ENCODE results near the gene SLC6A9. TPM values are rescaled to one million over a fixed set of nuclear protein-coding genes. Genes with fewer than 3 reads are reported as not detected.

Gene SLC6A9
- total RNA-seq, 2 experiments from 2014 or later, result 12.5 to 13.4 TPM

DNA sequence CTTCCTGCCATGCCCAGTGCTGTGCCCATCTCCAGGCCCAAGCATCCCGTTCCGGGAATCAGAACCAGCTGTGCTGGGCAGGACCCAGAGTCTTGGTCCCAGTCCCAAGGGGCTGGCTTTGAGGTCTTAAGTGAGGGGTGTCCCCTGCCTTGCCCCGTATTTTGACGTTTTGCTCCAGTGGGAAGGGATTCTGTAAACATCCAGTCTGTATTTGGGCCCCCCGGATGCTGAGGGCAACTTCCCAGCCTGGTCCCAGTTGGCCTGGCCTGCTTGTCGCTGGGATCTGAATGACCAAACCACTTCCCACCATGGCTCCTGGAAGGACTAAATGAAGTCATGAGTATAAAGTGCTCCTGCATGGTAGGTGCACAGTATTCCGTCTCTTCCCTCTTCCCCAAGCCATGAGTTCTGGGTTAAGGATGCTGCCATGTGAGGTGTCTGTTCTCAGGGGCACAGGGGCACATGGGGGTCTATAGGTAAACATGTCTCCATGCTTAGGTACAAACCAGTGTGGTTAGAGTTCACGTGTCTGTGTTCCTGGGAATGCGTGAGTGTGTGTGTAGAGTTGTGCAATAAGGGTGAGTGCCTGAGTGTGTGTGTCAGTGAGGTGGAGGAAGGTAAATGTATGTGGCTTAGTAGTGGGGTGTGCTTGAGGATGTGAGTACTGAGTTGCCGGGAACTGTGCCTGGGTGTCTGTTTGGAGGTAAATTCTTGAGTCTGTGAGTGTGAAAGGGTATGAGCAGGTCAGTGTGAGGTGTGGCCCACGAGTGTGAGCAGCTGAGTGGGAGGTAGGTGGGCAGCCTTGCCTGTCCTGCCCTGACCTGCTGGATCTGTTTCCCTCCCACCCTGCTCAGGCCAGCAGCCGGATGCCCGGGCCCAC lies 50.8 kb downstream of the SLC6A9 start:
- Mint-ChIP-seq H3K9me3 (ENCODE audit: low read depth) (no peaks in the 10 kb centered on the region), H3K36me3 (ENCODE audit: low read depth) (peaks cover 43% of the 10 kb centered on the region), H3K4me3 (peak overlapping the region; percentile 84), H3K27ac (peak overlapping the region; percentile 20), H3K4me1 (peaks cover 36% of the 10 kb centered on the region), H3K27me3 (peaks cover 5% of the 10 kb centered on the region)
- DNase-seq (no peak), ATAC-seq (no peak)
- intact Hi-C loops (cut with DNase I, micrococcal nuclease), result no loop called here
- ChIA-PET POLR2A (no interaction called here), CTCF (no interaction called here)

DNA sequence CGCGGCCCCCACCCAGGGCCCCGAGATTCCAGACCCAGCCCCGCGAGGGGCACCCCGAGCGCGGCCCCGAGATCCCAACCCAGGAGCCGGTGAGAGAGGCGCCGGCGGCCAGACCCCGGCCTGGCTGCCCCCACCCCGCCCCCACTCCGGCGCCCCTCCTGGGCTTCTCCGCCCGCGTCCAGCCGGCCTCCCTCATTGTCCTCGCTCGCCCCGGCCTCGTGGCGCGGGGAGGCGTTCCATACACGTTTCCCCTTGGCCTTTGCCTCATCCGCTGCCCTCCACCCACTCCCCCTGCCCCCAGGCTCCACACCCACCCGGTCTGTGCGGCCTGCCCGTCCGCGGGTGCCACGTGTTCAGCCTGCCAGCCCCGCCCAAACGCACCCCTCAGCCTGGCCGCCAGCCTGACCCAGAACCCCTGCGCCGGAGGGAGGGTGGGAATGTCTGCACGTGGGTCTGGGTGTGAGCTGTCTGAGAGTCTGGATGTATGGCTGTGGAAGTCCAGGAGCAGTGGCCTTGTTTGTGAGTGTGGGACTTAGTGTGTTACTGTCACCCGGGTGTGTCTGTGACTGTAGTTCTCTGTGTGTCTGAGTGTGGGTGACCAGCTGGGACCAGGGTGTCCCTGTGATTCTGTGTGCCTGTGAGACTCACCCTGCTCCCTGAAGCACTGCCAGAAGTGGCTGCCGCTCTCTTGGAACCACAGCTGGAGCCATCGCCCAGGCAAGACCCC lies 51.6 kb downstream of the SLC6A9 start:
- no peaks in the 10 kb centered on the region for H3K9me3 Mint-ChIP-seq (ENCODE audit: low read depth)
- peaks cover 36% of the 10 kb centered on the region for H3K4me1 Mint-ChIP-seq
- POLR2A ChIA-PET, result no interaction called here
- peak overlapping the region; percentile 76 for H3K27ac Mint-ChIP-seq
- H3K27me3 Mint-ChIP-seq, result peaks cover 5% of the 10 kb centered on the region
- H3K36me3 Mint-ChIP-seq (ENCODE audit: low read depth), result peaks cover 42% of the 10 kb centered on the region
- intact Hi-C loops (cut with DNase I, micrococcal nuclease), result loop anchor here in 1 of 2 experiments (1.0 to 5.0 kb wide), 4 partner anchors 51 to 527 kb away; partner anchors contain the start of genes DMAP1, HYI and ST3GAL3
- ATAC-seq (peak; percentile 31), DNase-seq (peak; percentile 52)
- peak overlapping the region; percentile 84 for H3K4me3 Mint-ChIP-seq
- CTCF ChIA-PET, result no interaction called here

DNA sequence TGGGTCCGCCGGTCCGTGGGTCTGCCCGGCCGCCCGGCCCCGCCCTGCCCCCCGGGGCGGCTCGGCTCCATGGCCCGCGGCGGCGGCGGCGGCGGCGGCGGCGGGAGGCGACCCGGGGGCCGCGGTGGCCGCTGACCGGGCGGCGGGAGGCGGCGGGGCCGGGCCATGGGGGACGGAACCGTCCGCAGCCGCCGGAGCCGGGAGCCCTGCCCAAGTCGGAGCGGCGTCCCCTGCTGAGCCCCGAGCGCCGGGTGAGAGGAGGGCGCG lies 52.1 kb downstream of the SLC6A9 start:
- peaks cover 37% of the 10 kb centered on the region for H3K4me1 Mint-ChIP-seq
- peaks cover 42% of the 10 kb centered on the region for H3K36me3 Mint-ChIP-seq (ENCODE audit: low read depth)
- no peak for DNase-seq
- no peak overlapping the region for H3K4me3 Mint-ChIP-seq
- H3K27ac Mint-ChIP-seq, result no peak overlapping the region
- no peak for ATAC-seq
- intact Hi-C loops (cut with DNase I, micrococcal nuclease), result loop anchor here in 1 of 2 experiments (1.0 to 5.0 kb wide), 4 partner anchors 51 to 527 kb away; partner anchors contain the start of genes DMAP1, HYI and ST3GAL3
- no peaks in the 10 kb centered on the region for H3K9me3 Mint-ChIP-seq (ENCODE audit: low read depth)
- peaks cover 5% of the 10 kb centered on the region for H3K27me3 Mint-ChIP-seq
- POLR2A ChIA-PET, result no interaction called here
- CTCF ChIA-PET, result no interaction called here

DNA sequence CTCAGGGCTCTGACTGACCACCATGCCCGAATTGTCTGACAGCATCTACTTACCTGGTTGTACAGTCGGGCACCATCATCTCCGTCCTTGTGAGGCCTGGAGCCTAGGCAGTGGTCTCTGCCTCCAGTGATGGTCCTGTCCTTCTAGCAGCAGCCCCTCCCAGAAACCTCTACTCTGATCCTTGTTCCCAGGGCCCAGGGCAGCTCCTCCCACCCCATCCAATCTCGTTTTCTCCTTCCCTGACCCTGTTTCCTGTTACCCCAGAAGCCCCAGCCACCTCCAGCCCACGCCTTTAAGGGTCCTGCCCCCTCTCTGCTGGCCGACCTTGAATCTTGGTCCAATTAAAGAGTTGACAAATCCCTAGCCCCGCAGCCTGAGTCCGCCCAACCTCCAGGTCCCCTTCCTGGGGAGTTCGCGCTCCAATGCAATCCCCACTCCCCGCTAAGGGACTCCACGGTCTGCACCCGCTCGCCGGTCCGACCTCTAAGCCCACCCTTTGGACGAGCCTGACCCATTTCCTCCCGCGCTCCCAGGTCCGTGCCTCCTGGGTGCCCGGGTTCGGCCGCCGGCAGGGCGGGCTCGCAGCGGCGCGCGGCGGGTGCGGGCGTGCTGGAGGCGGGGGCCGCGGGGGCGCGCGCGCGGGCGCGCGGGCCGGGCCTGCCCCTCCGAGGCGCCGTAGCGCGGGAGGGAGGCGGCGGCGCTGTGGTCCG lies 52.6 kb downstream of the SLC6A9 start, which contains the start of gene B4GALT2:
B4GALT2 (plus strand) TSS at position 660 of the 710 bp plus-strand sequence. CDS start 1,951 bp downstream, outside the sequence.
- Mint-ChIP-seq H3K4me1 (peaks cover 42% of the 10 kb centered on the region), H3K27me3 (peaks cover 5% of the 10 kb centered on the region), H3K9me3 (ENCODE audit: low read depth) (no peaks in the 10 kb centered on the region), H3K4me3 (peak within 1 kb of the TSS; percentile 84), H3K36me3 (ENCODE audit: low read depth) (peaks cover 46% of the 10 kb centered on the region), H3K27ac (peak within 1 kb of the TSS; percentile 76)
- peak; percentile 65 for DNase-seq
- ChIA-PET CTCF (interaction anchor here (1.1 to 1.3 kb wide), 2 partner anchors 26 to 46 kb away, joined by 3 read pairs; no protein-coding TSS in a partner anchor), POLR2A (interaction anchor here (0.6 kb wide), 1 partner anchor 50 kb away, joined by 5 read pairs; no protein-coding TSS in a partner anchor)
- intact Hi-C loops (cut with DNase I, micrococcal nuclease), result loop anchor here in 1 of 2 experiments (1.0 to 5.0 kb wide), 4 partner anchors 52 to 526 kb away; partner anchors contain the start of genes DMAP1, HYI and ST3GAL3
- no peak for ATAC-seq

DNA sequence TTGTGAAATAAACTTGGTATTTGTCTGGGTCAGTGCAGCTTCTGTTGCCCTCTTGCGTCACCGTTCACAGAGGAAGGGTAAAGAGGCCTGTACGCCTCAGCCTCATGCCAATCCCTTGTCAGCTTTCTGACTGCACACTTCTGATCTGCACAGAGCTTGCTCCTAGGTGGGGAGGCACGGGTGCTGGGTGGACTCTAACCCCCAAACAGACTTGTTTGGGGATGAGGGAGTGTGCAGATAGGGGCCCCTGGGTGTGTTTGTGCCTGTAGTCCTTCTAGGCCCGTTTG lies 53.1 kb downstream of the SLC6A9 start:
- intact Hi-C loops (cut with DNase I, micrococcal nuclease), result loop anchor here in 1 of 2 experiments (5.0 kb wide), 2 partner anchors 234 to 526 kb away; partner anchors contain the start of genes DMAP1 and HYI
- Mint-ChIP-seq H3K27ac (no peak overlapping the region), H3K36me3 (ENCODE audit: low read depth) (peaks cover 48% of the 10 kb centered on the region), H3K27me3 (peaks cover 5% of the 10 kb centered on the region), H3K4me1 (peaks cover 46% of the 10 kb centered on the region), H3K4me3 (peak overlapping the region; percentile 74), H3K9me3 (ENCODE audit: low read depth) (no peaks in the 10 kb centered on the region)
- ATAC-seq (no peak), DNase-seq (no peak)
- ChIA-PET CTCF (interaction anchor here (0.6 to 1.3 kb wide), 3 partner anchors 27 to 46 kb away, joined by 3 to 4 read pairs (median 3); no protein-coding TSS in a partner anchor), POLR2A (interaction anchor here (0.6 kb wide), 1 partner anchor 50 kb away, joined by 5 read pairs; no protein-coding TSS in a partner anchor)

DNA sequence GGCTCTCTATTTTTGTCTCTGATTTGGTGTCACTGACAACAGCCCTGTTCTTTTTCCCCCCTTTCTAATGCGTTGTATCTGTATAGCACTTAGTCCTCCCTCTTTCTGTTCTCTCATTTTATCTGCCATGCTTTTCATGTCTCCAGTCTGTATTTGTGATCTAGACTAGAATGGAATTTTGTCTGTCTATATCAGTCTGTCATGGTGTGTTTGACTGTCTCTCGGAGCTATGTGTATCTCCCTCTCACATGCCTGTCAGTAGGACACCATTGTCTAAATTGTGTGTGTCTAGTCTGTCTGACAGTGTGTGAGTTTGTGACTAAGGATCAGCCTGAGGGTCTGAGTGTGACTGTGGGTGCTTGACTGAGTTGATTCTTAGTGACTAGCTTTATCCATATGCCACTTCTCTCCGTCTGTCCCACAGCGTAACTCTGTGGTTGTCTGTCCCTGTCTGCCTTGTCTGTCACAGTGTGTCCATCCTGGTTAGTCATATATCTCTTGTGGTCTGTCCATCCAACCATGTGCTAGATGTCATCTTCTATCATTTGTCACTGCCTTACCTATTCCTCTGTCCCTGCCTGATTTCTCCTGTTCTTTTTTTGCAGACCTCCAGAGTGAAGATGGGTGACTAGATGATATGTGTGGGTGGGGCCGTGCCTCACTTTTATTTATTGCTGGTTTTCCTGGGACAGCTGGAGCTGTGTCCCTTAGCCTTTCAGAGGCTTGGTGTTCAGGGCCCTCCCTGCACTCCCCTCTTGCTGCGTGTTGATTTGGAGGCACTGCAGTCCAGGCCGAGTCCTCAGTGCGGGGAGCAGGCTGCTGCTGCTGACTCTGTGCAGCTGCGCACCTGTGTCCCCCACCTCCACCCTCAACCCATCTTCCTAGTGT lies 53.6 kb downstream of the SLC6A9 start:
- ATAC-seq (no peak), DNase-seq (no peak)
- H3K4me3 Mint-ChIP-seq, result peak overlapping the region; percentile 74
- H3K4me1 Mint-ChIP-seq, result peaks cover 46% of the 10 kb centered on the region
- POLR2A ChIA-PET, result interaction anchor here (0.6 kb wide), 1 partner anchor 51 kb away, joined by 5 read pairs; no protein-coding TSS in a partner anchor
- CTCF ChIA-PET, result interaction anchor here (0.6 to 1.3 kb wide), 4 partner anchors 27 to 70 kb away, joined by 3 to 5 read pairs (median 4); no protein-coding TSS in a partner anchor
- no peak overlapping the region for H3K27ac Mint-ChIP-seq
- peaks cover 5% of the 10 kb centered on the region for H3K27me3 Mint-ChIP-seq
- intact Hi-C loops (cut with DNase I, micrococcal nuclease), result loop anchor here in 1 of 2 experiments (5.0 kb wide), 2 partner anchors 235 to 525 kb away; partner anchors contain the start of genes DMAP1 and HYI
- peaks cover 50% of the 10 kb centered on the region for H3K36me3 Mint-ChIP-seq (ENCODE audit: low read depth)
- H3K9me3 Mint-ChIP-seq (ENCODE audit: low read depth), result no peaks in the 10 kb centered on the region

DNA sequence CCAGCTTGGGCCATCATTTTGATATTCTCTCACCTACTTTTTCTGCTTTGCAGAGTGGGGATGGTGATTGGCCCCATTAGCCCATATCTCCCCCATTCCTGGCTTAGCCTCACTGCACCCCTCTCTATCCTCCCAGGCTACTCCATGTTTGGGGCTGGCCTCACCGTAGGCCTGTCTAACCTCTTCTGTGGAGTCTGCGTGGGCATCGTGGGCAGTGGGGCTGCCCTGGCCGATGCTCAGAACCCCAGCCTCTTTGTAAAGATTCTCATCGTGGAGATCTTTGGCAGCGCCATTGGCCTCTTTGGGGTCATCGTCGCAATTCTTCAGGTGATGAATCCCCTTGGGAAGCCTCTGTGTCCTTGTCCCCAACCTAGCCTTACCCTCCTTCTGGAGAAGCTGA lies 54.4 kb downstream of the SLC6A9 start:
- intact Hi-C loops (cut with DNase I, micrococcal nuclease), result loop anchor here in 1 of 2 experiments (5.0 kb wide), 2 partner anchors 235 to 525 kb away; partner anchors contain the start of genes DMAP1 and HYI
- H3K4me1 Mint-ChIP-seq, result peaks cover 46% of the 10 kb centered on the region

DNA sequence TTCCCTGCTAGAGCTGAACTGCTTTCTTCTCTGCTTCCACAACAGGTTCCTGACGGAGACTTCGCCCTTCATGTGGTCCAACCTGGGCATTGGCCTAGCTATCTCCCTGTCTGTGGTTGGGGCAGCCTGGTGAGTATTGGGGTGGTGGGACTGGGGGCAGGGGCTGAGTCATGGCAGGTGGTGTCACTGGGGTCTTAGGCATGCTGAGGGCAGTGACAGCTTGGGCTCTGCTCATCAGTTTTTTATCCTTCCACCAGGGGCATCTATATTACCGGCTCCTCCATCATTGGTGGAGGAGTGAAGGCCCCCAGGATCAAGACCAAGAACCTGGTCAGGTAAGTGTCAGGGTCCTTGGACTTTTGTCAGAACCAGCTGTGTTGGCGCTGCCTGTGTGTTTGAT lies 55.2 kb downstream of the SLC6A9 start:
- peak overlapping the region; percentile 16 for H3K27ac Mint-ChIP-seq
- peaks cover 59% of the 10 kb centered on the region for H3K36me3 Mint-ChIP-seq (ENCODE audit: low read depth)
- peaks cover 5% of the 10 kb centered on the region for H3K27me3 Mint-ChIP-seq
- ATAC-seq (no peak), DNase-seq (no peak)
- ChIA-PET CTCF (interaction anchor here (1.1 to 1.4 kb wide), 3 partner anchors 29 to 72 kb away, joined by 3 to 6 read pairs (median 4); partner anchors contain the start of genes ARTN and IPO13), POLR2A (interaction anchor here (0.6 kb wide), 1 partner anchor 16 kb away, joined by 3 read pairs; no protein-coding TSS in a partner anchor)
- H3K9me3 Mint-ChIP-seq (ENCODE audit: low read depth), result no peaks in the 10 kb centered on the region
- intact Hi-C loops (cut with DNase I, micrococcal nuclease), result loop anchor here in 1 of 2 experiments (5.0 kb wide), 2 partner anchors 236 to 524 kb away; partner anchors contain the start of genes DMAP1 and HYI
- H3K4me1 Mint-ChIP-seq, result peaks cover 49% of the 10 kb centered on the region
- H3K4me3 Mint-ChIP-seq, result peak overlapping the region; percentile 81

More for the DNA sequence above, 54.4 kb downstream of the SLC6A9 start:
- DNase-seq (no peak), ATAC-seq (no peak)
- H3K4me3 Mint-ChIP-seq, result peak overlapping the region; percentile 3
- H3K9me3 Mint-ChIP-seq (ENCODE audit: low read depth), result no peaks in the 10 kb centered on the region
- POLR2A ChIA-PET, result no interaction called here
- peaks cover 5% of the 10 kb centered on the region for H3K27me3 Mint-ChIP-seq
- CTCF ChIA-PET, result interaction anchor here (1.1 kb wide), 1 partner anchor 71 kb away, joined by 5 read pairs; no protein-coding TSS in a partner anchor
- no peak overlapping the region for H3K27ac Mint-ChIP-seq
- peaks cover 56% of the 10 kb centered on the region for H3K36me3 Mint-ChIP-seq (ENCODE audit: low read depth)

DNA sequence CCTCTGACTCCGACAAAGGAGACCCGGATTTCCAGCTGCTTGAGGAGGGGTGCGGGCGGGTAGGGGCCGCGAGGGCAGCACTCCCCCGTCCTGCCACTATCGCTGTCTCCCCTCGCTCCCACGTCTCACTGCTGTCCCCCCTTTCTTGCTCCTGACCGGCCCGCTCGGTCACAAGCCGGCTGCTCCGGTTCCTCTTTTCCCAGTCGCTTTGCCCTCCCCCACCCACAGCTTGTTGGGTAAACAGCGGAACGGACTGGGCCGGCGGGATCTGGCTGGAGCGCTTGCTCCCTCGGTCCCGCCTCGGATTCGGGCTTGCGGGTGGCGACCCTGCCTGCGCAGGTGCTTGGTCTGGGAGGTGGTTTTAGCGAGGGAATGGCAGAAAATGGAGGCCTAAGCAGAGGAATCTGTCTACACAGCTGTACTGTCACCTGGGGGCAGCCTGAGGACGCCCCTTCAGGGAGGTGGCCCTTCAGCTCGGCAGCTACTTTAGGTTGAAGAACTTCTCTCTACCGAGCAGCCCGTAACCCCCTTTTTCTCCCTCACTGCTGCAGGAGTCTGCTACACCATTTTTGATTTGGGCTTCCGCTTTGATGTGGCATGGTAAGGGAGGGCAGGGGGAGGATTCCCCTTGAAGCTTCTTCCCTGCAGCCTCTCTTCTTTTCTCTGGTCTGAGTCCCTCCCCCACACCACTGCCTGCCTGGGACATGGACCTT lies 55.9 kb downstream of the SLC6A9 start:
- peaks cover 57% of the 10 kb centered on the region for H3K36me3 Mint-ChIP-seq (ENCODE audit: low read depth)
- DNase-seq (peak; percentile 45), ATAC-seq (peak; percentile 3)
- H3K27ac Mint-ChIP-seq, result peak overlapping the region; percentile 63
- peaks cover 50% of the 10 kb centered on the region for H3K4me1 Mint-ChIP-seq
- peak overlapping the region; percentile 81 for H3K4me3 Mint-ChIP-seq
- H3K9me3 Mint-ChIP-seq (ENCODE audit: low read depth), result no peaks in the 10 kb centered on the region
- H3K27me3 Mint-ChIP-seq, result peaks cover 2% of the 10 kb centered on the region
- ChIA-PET CTCF (interaction anchor here (1.0 to 1.5 kb wide), 5 partner anchors 29 to 445 kb away, joined by 3 to 6 read pairs (median 4); partner anchors contain the start of genes ARTN and IPO13), POLR2A (interaction anchor here (0.6 to 0.9 kb wide), 3 partner anchors 11 to 325 kb away, joined by 3 read pairs; partner anchors contain the start of gene KDM4A)
- intact Hi-C loops (cut with DNase I, micrococcal nuclease), result loop anchor here (2.0 to 5.0 kb wide), 3 partner anchors 15 to 523 kb away; partner anchors contain the start of genes CCDC24 (in 1 of the 2), DMAP1 (in 1 of the 2) and HYI (in 1 of the 2)
